Spleen (tissue), 11 donors: ENCODE measurements around the gene MED13L. TPM values are rescaled to one million over a fixed set of nuclear protein-coding genes. Genes with fewer than 3 reads are reported as not detected.

ENCODE experiments used
- DNase-seq: peaks from one replicate; pipeline ENCODE4 v3.0.0-alpha.2; 2020
- H3K27ac ChIP-seq, 8 donors: fragments of 200-600 bp; sonication (generic) in 7 of 8; 1 replicate in 4 of 8; 2 replicates in 4 of 8; pipeline versions ENCODE4 v1.5.0 to v1.8.0; 2016 to 2021; ENCODE audit warnings: inconsistent platforms in 4 of 8, mild to moderate bottlenecking in 4 of 8, moderate library complexity in 1 of 8
- H3K27me3 ChIP-seq, 7 donors: fragments of 200-600 bp; sonication (generic) in 6 of 7; replicated peaks in 1 of 7; 1 replicate in 4 of 7; 2 replicates in 3 of 7; pipeline versions ENCODE4 v1.5.0 to v1.8.0; 2016 to 2021; ENCODE audit warnings: inconsistent platforms in 3 of 7, mild to moderate bottlenecking in 1 of 7
- H3K36me3 ChIP-seq, 6 donors: fragments of 200-600 bp; sonication (generic) in 5 of 6; 1 replicate in 4 of 6; 2 replicates in 2 of 6; pipeline versions ENCODE4 v1.5.0 to v1.8.0; 2016 to 2021; ENCODE audit warnings: inconsistent platforms in 2 of 6
- H3K4me1 ChIP-seq, 6 donors: fragments of 200-600 bp; sonication (generic) in 5 of 6; 1 replicate in 3 of 6; 2 replicates in 3 of 6; pipeline versions ENCODE4 v1.5.0 to v1.8.0; 2016 to 2021; ENCODE audit warnings: inconsistent platforms in 3 of 6
- H3K4me3 ChIP-seq, 8 donors: fragments of 200-600 bp; sonication (generic) in 7 of 8; 1 replicate in 4 of 8; 2 replicates in 4 of 8; pipeline versions ENCODE4 v1.5.0 to v1.8.0; 2016 to 2021; ENCODE audit warnings: inconsistent platforms in 4 of 8, mild to moderate bottlenecking in 4 of 8, moderate library complexity in 2 of 8
- H3K9me3 ChIP-seq, 8 donors: fragments of 200-600 bp; sonication (generic) in 7 of 8; 1 replicate in 4 of 8; 2 replicates in 4 of 8; pipeline versions ENCODE4 v1.5.0 to v1.8.0; 2016 to 2021; ENCODE audit warnings: inconsistent platforms in 4 of 8
- CTCF ChIP-seq, 11 experiments: fragments of 200-600 bp in 7 of 11; fragments of 450-650 bp in 4 of 11; sonication (generic) in 4 of 11; IDR thresholded peaks in 8 of 11; conservative IDR thresholded peaks in 3 of 11; 1 replicate in 7 of 11; 2 replicates in 4 of 11; pipeline versions ENCODE4 v1.4.0 to v1.8.0; 2016 to 2021; ENCODE audit warnings: antibody characterized with exemption in 11 of 11, inconsistent platforms in 4 of 11, mild to moderate bottlenecking in 1 of 11
- POLR2A ChIP-seq, 3 donors: fragments of 450-650 bp; IDR thresholded peaks; one replicate each; pipeline ENCODE4 v1.5.1; 2017; ENCODE audit warnings: antibody characterized with exemption in 3 of 3, mild to moderate bottlenecking in 1 of 3
- POLR2AphosphoS5 ChIP-seq, 3 donors: sonication (generic); formaldehyde crosslinking; IDR thresholded peaks; one replicate each; pipeline ENCODE4 v1.5.1; 2017; ENCODE audit warnings: antibody characterized with exemption in 3 of 3
- WGBS, 5 donors: extraction: QIAGEN DNeasy Blood & Tissue Kit in 3 of 5; methylation state at CpG; one replicate each; pipeline versions ENCODE4 v1.1.5 to v1.1.7; 2013 to 2018; 5-methylcytosine and 5-hydroxymethylcytosine counted together
- intact Hi-C: fragments of 100-400 bp; cut with DNase I; formaldehyde crosslinking; loops from one replicate; pipeline ENCODE4 v1.15.0; 2023; ENCODE audit warnings: low total_unique reads
- polyA plus RNA-seq, 3 donors: library from polyadenylated mRNA; stranded (reverse); fragments of 200-250 nt; gene quantifications; one replicate each; pipeline ENCODE4 v1.2.1, GENCODE V29; 2013
- total RNA-seq, 7 donors: library from RNA; depleted of rRNA in 3 of 7; stranded (reverse); fragments of >200 nt in 3 of 7; fragmentation: NEBNext Ultra II Directional in 4 of 7; extraction: Animal tissue kit (Norgen Biotek cat#: 25700) in 4 of 7; gene quantifications; one replicate each; pipeline versions ENCODE4 v1.1.0 to v1.2.1, GENCODE V29; 2016 to 2021
- donor health status: healthy with polysubstance abuse.
- donor health status: DM: no; HTN: no; CAD: no; lungs with moderate emphysema.
- donor health status: DM: no; HTN: no; CAD: no.
- donor health status: Bipolar disorder and iron deficiency.
- donor health status: healthy.
- donor health status: DM: no; HTN: no; CAD: no.
- donor health status: DM: yes; HTN: yes; CAD: no.

MED13L gene
- total and polyA plus RNA-seq, 10 donors, result 13.4 to 255 (median 185) TPM

DNA sequence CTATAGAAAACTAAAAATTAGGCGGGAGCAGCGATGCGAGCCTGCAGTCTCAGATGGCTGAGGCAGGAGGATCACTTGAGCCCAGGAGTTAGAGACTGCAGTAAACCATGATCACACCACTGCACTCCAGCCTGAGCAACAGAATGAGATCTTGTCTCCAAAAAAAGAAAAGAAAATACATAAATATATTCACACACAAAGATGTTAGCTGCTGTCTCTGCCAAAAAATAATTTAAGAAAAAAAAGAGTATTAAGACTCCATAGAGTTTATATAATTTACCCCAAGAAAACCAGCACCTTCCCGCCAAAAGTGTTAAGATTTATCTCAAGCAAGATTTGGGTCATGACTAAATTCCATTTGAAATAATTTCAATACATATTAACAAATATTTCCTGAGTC lies 102.6 kb downstream of the MED13L start:
- H3K27me3 ChIP-seq, result no peaks in the 10 kb centered on the region
- TF ChIP-seq POLR2A (IDR thresholded peaks at IDR 0.05) (no peak), POLR2AphosphoS5 (IDR thresholded peaks at IDR 0.05) (no peak), CTCF (IDR thresholded peaks at IDR 0.05 in 8 of 11, conservative IDR thresholded peaks at IDR 0.05 in 3 of 11) (no peak)
- H3K27ac ChIP-seq, result no peak overlapping the region
- DNase-seq, result no peak
- peaks cover 6 to 98% (median 39%) of the 10 kb centered on the region in 6 donors for H3K4me1 ChIP-seq
- intact Hi-C loops, result no loop called here
- no peaks in the 10 kb centered on the region for H3K36me3 ChIP-seq
- 95 to 99% (median 96%) methylated on average over 4 of the region's 4 CpGs for WGBS, 5 donors
- H3K9me3 ChIP-seq, result no peaks in the 10 kb centered on the region
- H3K4me3 ChIP-seq, result no peak overlapping the region

DNA sequence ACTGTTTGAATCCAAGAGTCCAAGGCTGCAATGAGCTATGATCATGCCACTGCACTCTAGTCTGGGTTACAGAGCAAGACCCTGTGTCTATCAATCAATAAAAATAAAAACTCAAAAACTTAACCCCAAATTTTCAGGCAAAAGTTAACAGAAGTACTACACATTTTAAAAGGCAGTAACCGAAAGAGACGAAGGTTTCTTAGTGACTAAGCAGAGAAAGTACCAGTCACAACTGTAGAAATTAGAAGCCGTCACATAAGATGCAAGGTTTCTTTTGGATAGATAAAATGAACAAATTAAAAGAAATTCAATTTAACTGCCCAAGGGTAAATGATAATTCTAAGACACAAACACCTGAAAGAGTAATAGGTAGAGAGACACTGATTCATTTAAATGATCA lies 103.5 kb downstream of the MED13L start:
- Histone ChIP-seq H3K36me3 (no peaks in the 10 kb centered on the region), H3K27ac (no peak overlapping the region), H3K27me3 (no peaks in the 10 kb centered on the region), H3K4me1 (peaks cover 7 to 98% (median 39%) of the 10 kb centered on the region in 6 donors), H3K9me3 (no peaks in the 10 kb centered on the region), H3K4me3 (no peak overlapping the region)
- DNase-seq, result no peak
- TF ChIP-seq POLR2AphosphoS5 (IDR thresholded peaks at IDR 0.05) (no peak), POLR2A (IDR thresholded peaks at IDR 0.05) (no peak), CTCF (IDR thresholded peaks at IDR 0.05 in 8 of 11, conservative IDR thresholded peaks at IDR 0.05 in 3 of 11) (no peak)
- 84 to 89% (median 85%) methylated on average over 3 of the region's 3 CpGs for WGBS, 5 donors
- intact Hi-C loops, result no loop called here

DNA sequence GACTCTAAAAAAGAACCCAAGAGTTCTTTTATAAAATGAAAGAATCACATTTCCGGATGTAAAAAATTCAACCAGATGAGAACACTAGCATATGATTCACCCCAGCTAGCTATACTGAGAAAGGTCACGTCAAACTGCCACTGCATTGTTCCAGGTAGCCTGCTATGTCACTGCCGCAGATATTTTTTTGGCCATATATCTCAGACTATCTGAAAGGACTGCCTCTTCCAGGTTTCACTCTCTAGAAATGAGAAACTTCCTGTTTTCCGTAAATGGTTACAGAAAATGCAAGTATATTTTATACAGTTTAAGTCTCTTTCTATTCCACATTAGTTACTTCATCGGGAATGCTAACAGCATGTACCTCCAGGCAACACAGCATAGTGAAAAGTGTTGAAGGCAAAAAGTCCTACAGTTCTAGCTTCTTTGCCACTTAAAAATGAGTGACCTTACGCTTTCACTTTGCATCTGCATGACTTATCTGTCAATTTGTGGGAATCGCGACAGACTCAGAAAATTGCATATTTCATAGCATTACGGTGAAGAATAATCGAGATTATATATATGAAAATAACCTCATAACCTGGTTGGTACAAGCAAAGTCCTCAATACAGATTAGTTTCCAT lies 105.2 kb downstream of the MED13L start:
- WGBS, 5 donors, result 26 to 33% (median 29%) methylated on average over 10 of the region's 10 CpGs
- H3K27ac ChIP-seq, result peak overlapping the region in 5 of 8 donors; percentile 9 to 54 (median 26)

More for the DNA sequence above, 105.2 kb downstream of the MED13L start:
- no peak for TF ChIP-seq POLR2A (IDR thresholded peaks at IDR 0.05)
- TF ChIP-seq POLR2AphosphoS5 (IDR thresholded peaks at IDR 0.05), result no peak
- TF ChIP-seq CTCF (IDR thresholded peaks at IDR 0.05 in 8 of 11, conservative IDR thresholded peaks at IDR 0.05 in 3 of 11), result no peak
- Histone ChIP-seq H3K4me1 (peaks cover 9 to 98% (median 37%) of the 10 kb centered on the region in 6 donors), H3K27me3 (no peaks in the 10 kb centered on the region), H3K36me3 (no peaks in the 10 kb centered on the region), H3K4me3 (peak overlapping the region in 4 of 8 donors; percentile 3 to 48 (median 22)), H3K9me3 (no peaks in the 10 kb centered on the region)
- intact Hi-C loops, result no loop called here
- no peak for DNase-seq
